Measurements from ENCODE around the gene XPO5.
"Not testable (repeated sequence)": the region's sequence is repeated elsewhere in the genome, so short reads cannot be mapped to it uniquely, and the experiment has no call there.

The XPO5 gene

DNA sequence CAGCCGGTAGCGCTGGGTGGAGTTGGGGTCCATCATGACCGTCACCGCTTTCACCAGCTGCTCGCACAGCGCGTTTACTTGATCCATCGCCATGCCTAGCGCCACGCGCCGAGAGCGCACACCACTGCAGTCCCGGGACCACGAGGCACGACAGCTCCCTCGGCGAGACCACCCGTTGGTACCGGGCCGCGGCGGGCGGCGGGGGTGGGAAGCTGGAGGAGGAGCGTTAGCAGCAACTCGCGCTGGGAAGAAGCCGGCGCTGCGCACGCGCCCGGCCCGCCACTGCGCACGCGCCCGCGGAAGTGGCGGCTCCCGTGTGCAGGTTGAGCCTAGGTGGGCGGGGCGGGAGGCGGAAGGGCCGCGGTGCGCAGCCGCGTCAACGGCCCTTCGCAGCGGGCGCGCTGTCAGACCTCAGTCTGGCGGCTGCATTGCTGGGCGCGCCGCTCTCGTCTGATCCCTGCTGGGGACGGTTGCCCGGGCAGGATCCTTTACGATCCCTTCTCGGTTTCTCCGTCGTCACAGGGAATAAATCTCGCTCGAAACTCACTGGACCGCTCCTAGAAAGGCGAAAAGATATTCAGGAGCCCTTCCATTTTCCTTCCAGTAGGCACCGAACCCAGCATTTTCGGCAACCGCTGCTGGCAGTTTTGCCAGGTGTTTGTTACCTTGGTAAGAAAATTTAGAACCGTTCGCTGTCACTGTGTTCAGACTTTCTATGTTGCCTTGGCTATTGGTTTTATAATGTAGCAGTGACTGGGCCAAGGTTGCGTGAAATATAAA lies at the start of gene XPO5, which contains the start of gene POLH:
Gene XPO5 (minus strand): TSS at position 267 of the 780 bp plus-strand sequence. CDS start 174 bp downstream, at position 93.
Gene POLH (plus strand): TSS at position 414 of the 780 bp plus-strand sequence. CDS start 6,135 bp downstream, outside the sequence.
- DNase-seq = peak; percentile 95

DNA sequence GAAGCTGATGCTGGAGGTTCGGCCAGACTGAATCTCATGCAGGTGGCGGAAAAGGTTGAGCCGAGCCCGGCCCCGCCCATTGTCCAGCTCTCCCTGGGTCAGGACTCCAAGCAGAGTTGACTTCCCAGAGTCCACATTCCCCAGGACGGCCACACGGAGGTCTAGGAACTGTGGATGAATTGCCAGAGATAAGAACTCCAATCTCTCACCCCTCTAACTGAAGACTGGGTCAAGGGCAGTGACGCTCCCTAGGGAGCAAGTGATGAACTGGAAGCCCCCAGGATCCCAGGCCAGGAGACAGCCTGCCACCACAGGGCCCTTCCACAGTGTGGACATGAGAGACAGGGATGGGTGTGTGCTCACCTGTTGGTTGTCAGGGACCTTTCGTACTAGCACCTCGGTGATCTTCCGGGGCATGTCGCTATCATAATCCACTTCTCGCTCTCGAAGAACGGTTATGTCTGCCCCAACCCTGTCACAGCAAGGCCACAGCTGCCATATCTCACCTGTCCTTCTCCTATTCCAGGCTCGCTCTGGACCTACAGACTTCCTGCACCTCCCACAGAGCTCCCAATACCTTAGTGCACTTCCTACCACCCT lies 49.7 kb upstream of the XPO5 start:
- no peak for DNase-seq

GRCh38 chr6:43624786-43625288 lies 49.0 kb upstream of the XPO5 start:
- DNase-seq = no peak

GRCh38 chr6:43623880-43624785 lies 48.3 kb upstream of the XPO5 start:
- DNase-seq = no peak

DNA sequence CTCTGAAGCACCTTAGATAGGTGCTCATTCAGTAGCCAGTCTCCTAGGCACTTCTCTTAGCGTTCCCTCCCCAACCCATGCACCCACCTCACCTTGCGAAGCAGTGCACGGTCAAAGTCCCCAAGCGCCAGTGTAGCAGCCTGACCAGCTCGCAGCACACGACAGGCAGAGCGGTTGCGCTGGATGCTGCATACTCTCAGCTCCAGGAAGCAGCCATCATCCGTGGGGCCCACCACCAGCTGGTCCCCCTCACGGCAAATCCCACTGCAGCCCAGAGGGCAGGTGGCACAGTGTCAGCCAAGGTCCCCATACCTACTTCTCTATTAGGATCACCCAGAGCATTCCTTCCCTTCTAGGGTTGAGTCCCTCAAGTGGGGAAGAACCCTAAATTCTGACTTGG lies 46.7 kb upstream of the XPO5 start:
- DNase-seq = no peak

DNA sequence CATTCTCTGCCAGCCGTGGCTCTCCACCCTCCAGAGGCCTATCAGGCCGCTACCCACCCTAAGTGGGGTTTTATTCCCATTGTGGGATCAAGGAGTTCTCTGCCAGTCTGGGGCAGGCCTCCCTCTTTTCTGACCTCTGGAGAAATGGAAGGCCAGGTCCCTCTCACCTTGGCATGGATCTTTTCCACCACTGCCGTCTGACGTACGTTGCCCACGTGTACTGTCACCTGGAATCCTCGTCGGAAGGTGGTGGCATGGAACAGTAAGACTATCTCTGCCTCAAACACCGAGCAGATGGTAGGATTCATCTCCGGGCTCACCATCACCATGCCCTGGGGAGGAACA lies 46.0 kb upstream of the XPO5 start:
- no peak for DNase-seq

DNA sequence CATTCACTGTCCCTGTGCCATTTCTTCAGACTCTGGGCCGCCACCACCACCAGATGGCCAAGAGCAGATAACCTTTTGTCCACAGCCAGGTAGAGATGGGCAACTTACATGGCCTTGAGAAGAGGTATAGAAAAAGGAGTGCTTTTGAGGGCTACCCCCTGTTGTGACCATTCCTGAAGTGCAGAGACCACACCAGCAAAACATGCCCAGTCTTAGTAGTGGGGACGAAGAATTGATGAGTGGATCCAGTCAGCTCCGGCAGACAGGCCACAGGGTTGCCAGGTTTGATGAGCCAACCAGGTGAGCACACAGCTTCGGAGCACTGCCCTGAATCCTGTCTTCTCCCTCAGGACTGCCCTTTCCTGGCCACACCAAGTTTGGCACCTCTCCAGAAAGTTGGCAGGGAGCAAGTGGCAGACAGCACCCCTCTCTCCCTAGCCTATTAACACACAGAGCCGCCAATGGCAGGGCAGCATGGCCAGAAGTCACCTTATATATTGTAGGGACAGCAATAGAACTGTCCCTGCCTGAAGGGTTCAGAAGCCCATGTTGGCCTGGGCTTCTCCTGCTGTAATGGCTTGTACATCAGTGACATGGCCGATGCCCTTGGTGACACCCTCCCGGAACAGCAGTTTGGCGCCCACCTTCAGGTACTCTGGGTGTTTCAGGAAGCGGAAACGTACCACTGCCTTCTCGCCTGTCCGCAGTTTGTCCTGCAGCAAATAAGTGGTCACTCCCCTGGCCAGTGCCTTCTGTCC lies 45.4 kb upstream of the XPO5 start:
- DNase-seq = no peak

DNA sequence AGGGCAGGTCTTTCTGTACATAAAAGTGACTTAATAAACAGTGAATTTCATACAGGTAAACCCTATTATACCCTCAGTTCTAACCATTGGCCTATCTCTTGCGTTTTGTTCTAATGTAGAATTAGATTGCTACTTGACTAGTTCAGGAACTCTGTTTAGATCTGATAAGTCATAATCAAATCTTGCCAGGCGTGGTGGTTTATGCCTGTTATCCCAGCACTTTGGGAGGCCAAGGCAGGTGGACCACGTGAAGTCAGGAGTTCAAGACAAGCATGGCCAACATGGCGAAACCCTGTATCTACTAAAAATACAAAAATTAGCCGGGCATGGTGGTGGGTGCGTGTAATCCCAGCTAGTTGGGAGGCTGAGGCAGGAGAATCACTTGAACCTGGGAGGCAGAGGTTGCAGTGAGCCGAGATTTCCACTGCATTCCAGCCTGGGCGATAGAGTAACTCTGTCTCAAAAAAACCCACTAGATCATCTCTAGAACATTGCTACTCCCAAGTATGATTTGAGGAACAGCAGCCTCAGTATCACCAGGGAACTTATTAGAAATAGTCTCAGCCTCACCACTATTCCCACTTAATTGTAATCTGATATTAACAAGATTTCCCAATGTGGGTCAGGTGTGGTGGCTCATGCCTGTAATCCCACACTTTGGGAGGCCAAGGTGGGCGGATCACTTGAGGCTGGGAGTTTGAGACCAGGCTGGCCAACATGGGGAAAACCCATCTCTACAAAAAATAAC lies 41.1 kb upstream of the XPO5 start:
- DNase-seq = no peak

DNA sequence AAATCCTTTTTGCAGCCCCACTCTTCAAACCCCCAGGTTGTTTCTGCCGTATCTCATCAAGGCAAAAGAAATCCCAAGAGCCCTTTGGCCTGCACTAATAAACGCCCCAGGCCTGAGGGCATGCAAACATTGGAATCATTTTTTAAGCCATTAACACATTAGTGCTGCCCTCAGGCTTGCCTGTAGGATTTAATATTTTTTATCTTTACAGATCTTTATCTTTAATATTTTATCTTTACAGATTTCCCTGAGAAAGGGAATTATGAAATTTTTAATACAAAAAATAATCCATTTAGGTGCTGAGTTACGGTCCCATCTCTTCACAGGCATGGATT lies 38.5 kb upstream of the XPO5 start:
- DNase-seq = no peak

- DNase-seq = no peak
These were observed 38.0 kb upstream of the XPO5 start for GRCh38 chr6:43613721-43614395.

- DNase-seq = no peak
These were observed 34.6 kb upstream of the XPO5 start for GRCh38 chr6:43610431-43610830.

GRCh38 chr6:43609402-43609801 lies 33.6 kb upstream of the XPO5 start:
- no peak for DNase-seq

DNA sequence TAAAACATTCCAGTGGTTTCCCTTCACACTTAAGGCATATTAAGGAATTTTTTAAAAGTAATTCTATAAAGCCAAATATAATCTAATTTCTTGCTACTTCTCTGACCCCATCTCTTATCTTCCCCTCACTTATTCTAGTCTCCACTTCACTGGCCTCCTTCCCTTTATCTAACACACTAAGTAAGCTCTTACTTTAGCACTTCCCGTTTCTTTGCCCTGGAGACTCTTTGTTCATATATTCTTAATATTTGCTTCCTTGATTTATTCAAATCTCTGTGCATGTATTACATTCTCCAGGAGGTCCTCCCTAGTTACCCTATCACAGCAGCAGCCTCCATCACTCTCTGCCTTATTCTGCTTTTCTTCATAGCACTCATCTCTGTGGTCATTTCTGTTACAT lies 33.0 kb upstream of the XPO5 start:
- no peak for DNase-seq

DNA sequence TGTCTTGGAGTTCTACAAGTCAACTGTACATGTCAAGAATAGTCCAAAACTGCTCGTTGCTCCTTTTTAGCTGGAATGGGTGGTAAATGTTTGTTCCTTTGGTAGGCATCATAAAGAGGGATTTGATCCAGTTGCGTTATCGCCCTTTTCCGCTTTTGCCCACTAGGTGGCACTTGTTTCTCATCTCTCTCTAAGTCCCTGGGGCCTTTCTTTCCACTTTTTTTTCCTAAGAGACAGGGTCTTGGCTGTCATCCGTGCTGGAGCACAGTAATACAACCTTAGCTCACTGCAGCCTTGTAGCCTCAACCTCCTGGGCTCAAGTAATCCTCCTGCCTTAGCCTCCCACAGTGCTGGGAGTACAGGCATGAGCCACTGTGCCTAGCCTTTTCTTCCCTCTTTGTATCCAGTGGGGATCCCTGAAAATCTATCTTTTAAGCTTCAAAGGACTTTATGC lies 32.5 kb upstream of the XPO5 start:
- peak; percentile 79 for DNase-seq

DNA sequence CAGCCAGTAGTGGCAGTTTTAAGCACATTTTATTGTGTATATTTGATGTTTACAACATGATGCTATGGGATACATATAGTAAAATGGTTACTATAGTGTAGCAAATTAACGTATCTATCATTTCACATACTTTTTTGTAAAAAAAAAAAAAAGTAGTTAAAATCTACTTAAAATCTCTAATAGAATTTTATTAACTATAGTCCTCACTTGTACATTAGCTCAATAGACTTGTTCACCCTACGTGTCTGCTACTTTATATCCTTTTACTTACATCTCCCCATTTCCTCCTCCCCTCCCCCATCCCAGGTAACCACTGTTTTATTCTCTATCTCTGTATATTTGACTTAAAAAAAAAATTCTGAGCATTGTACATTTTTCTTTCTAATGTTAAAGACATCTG lies 30.2 kb upstream of the XPO5 start:
- no peak for DNase-seq

DNA sequence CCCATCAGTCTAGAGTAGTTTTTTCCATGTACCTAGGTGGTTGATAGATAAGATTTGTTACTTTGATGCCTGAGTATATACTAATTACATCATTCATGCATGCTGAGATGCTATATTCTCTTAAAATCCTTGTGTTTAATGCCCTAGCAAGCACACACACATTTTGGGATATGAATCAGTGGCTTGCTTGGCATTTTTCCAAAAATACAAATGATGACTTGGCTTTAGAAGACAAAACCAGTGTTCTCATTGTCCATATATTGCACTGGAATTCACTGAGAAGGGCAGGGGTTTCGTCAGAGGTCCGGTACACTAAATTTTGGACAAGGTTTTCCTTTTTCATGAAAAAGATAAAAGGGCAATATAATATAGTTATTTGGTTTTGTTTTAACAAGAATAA lies 28.3 kb upstream of the XPO5 start:
- DNase-seq = no peak

DNA sequence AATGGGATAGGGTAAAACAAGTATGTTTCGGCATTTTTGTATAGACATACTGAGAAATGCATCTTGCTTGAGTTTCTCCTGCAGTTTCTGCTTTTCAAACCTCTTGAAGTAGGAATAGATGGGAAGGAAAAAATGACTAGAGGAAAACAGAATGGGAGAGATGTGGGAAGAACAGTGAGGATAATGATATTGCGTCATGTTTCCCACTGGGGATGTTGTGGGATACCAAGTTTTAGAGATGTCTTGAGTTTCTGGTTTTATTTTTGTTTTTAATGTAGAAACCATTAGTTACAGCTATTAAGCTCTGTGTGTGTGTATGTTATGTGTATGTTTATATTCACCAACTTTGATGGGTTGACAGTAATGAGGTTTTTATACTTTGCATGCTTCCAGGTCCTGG lies 24.8 kb upstream of the XPO5 start:
- DNase-seq = no peak

DNA sequence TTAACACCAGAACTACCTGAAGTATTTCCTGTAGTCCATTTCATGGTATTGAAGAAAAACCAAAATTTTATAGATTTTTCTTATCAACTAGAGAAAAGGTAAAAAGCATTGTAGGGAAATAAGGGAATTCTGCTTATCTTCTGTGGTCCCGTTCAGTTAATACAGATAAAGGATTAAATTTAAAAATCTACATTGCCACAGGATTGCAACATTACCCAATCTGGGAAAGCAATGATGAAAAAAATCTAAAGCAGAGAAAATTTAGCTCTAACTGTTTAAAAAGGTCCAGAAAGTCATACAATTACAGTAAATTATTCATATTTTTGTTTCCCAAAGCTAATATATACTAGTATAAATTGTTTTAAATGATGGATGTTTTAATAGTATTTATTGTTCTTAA lies 18.1 kb upstream of the XPO5 start:
- no peak for DNase-seq

- not testable (repeated sequence) for DNase-seq
These were observed 13.7 kb upstream of the XPO5 start for GRCh38 chr6:43589564-43589963.

GRCh38 chr6:43588194-43588593 lies 12.4 kb upstream of the XPO5 start:
- DNase-seq = no peak

DNA sequence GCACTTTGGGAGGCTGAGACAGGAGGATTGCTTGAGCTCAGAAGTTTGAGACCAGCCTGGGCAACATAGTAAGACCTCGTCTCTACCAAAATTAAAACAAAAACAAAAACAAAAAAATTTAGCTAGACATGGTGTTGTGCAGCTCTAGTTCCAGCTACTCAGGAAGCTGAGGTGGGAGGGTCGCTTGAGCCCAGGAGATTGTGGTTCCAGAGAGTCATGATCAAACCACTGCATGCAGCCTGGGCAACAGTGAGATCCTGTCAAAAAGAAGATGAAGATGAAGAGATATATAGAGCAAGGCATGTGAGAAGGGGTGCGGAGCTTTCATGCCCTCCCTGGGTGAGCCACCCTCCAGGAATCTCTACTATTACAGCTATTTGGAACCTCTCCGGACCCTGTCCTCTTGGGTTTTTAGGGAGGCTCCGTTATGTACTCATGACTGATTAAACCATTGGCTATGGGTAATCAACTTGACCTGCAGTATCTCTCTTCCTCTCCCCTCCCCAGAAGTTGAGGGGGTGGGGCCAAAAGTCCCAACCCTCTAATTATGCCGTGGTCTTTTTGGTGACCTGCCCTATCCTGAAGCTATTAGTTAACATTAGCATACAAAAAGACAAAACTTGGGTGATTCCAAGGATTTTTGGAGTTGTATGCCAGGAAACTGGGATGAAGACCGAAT lies 9.2 kb upstream of the XPO5 start:
- DNase-seq = no peak

Measured in activated CD8-positive, alpha-beta memory T cell treated with anti-CD3 and anti-CD28 coated beads for 24 hours (primary cell).